SK-N-SH (cell line): ENCODE measurements around the gene TSPAN8. TPM values are rescaled to one million over a fixed set of nuclear protein-coding genes. Genes with fewer than 3 reads are reported as not detected.

Experiments
- CTCF ChIA-PET: fragments of 300-600, 350-600 bp; formaldehyde crosslinking; extraction: SDS; loops from one replicate; lab custom pipeline; 2021; lab: Yijun Ruan, JAX
- POLR2A ChIA-PET: fragments of 350-600 bp; sonication (Branson Sonifier 250); formaldehyde crosslinking; extraction: SDS; loops from one replicate; lab custom pipeline; 2020; ENCODE audit warnings: antibody characterized with exemption, inconsistent platforms; lab: Yijun Ruan, JAX
- DNase-seq: peaks from one replicate; pipeline ENCODE4 v3.0.0; 2012
- H2AFZ ChIP-seq: fragments of 200-600 bp; sonication (generic); 2 replicates; pipeline ENCODE4 v1.8.1; 2016; ENCODE audit warnings: antibody characterized with exemption, mild to moderate bottlenecking, low read depth
- H3F3A ChIP-seq: fragments of 200-600 bp; sonication (generic); replicated peaks from 2 replicates; pipeline ENCODE3; 2016; ENCODE audit warnings: antibody characterized with exemption, mild to moderate bottlenecking; ENCODE audit not compliant: insufficient read depth
- H3K27ac ChIP-seq, 2 experiments: fragments of 200-500 bp in 1 of 2; fragments of 200-600 bp in 1 of 2; sonication (Bioruptor generic) in 1 of 2; sonication (generic), shearing (Covaris generic) in 1 of 2; 2 replicates each; pipeline versions ENCODE4 v1.5.1 to v1.6.1; 2014 to 2016; ENCODE audit warnings: low read depth in 2 of 2, inconsistent platforms in 1 of 2, low read length in 1 of 2, mild to moderate bottlenecking in 1 of 2, mixed read lengths in 1 of 2
- H3K27me3 ChIP-seq: fragments of 200-600 bp; sonication (generic), shearing (Covaris generic); 2 replicates; pipeline ENCODE4 v1.6.1; 2016; ENCODE audit warnings: mixed run types; ENCODE audit not compliant: insufficient read depth
- H3K36me3 ChIP-seq, 2 experiments: fragments of 200-500 bp in 1 of 2; fragments of 200-600 bp in 1 of 2; sonication (Bioruptor generic) in 1 of 2; sonication (generic) in 1 of 2; replicated peaks in 1 of 2; 2 replicates each; pipeline versions ENCODE3 to v1.5.1; 2014 to 2016; ENCODE audit warnings: low read length in 1 of 2, mild to moderate bottlenecking in 1 of 2; ENCODE audit not compliant: insufficient read depth in 2 of 2, control insufficient read depth in 1 of 2
- H3K4me1 ChIP-seq, 2 experiments: fragments of 200-500 bp in 1 of 2; fragments of 200-600 bp in 1 of 2; sonication (Bioruptor generic) in 1 of 2; sonication (generic), shearing (Covaris generic) in 1 of 2; 2 replicates each; pipeline versions ENCODE4 v1.5.1 to v1.6.1; 2014 to 2016; ENCODE audit warnings: low read depth in 1 of 2, low read length in 1 of 2, mixed run types in 1 of 2; ENCODE audit not compliant: insufficient read depth in 2 of 2, control insufficient read depth in 1 of 2
- H3K4me2 ChIP-seq: fragments of 200-600 bp; sonication (generic), shearing (Covaris generic); 2 replicates; pipeline ENCODE4 v1.6.1; 2017; ENCODE audit warnings: mixed run types
- H3K4me3 ChIP-seq, 2 experiments: fragments of 200-500 bp in 1 of 2; fragments of 200-600 bp in 1 of 2; sonication (Bioruptor generic) in 1 of 2; sonication (generic), shearing (Covaris generic) in 1 of 2; 2 replicates each; pipeline versions ENCODE4 v1.5.1 to v1.8.1; 2014 to 2016; ENCODE audit warnings: low read depth in 2 of 2, inconsistent platforms in 1 of 2, low read length in 1 of 2, mild to moderate bottlenecking in 1 of 2, mixed read lengths in 1 of 2, moderate library complexity in 1 of 2
- H3K79me2 ChIP-seq: fragments of 200-600 bp; sonication (generic); 2 replicates; pipeline ENCODE4 v1.8.1; 2017; ENCODE audit warnings: mild to moderate bottlenecking; ENCODE audit not compliant: insufficient read depth
- H3K9ac ChIP-seq: fragments of 200-600 bp; sonication (generic); 2 replicates; pipeline ENCODE4 v1.6.1; 2017; ENCODE audit warnings: mixed run types
- H3K9me2 ChIP-seq: fragments of 200-600 bp; sonication (generic); 2 replicates; pipeline ENCODE4 v1.6.1; 2017; ENCODE audit warnings: mixed run types
- H3K9me3 ChIP-seq: fragments of 200-600 bp; sonication (generic); 2 replicates; pipeline ENCODE4 v1.6.1; 2017; ENCODE audit warnings: mixed run types, mild to moderate bottlenecking, moderate library complexity
- H4K20me1 ChIP-seq: fragments of 200-600 bp; sonication (generic); 2 replicates; pipeline ENCODE4 v1.6.1; 2017; ENCODE audit warnings: mild to moderate bottlenecking, mixed run types; ENCODE audit not compliant: insufficient read depth
- CHD2 ChIP-seq: fragments of 150-350 bp; IDR thresholded peaks from 2 replicates; pipeline ENCODE4 v1.6.1; 2018; ENCODE audit warnings: low read length; ENCODE audit not compliant: partially characterized antibody
- CTCF ChIP-seq: fragments of 200-600 bp; sonication (generic); IDR thresholded peaks from 2 replicates; pipeline ENCODE4 v1.6.1; 2017; ENCODE audit warnings: antibody characterized with exemption, mild to moderate bottlenecking, moderate library complexity
- ELF1 ChIP-seq: IDR thresholded peaks from 2 replicates; pipeline ENCODE4 v1.4.0; 2012
- EZH2phosphoT487 ChIP-seq: fragments of 200-600 bp; sonication (generic); IDR thresholded peaks from 2 replicates; pipeline ENCODE4 v1.6.1; 2017; ENCODE audit warnings: low read depth, mixed run types, mild to moderate bottlenecking, antibody characterized with exemption, moderate library complexity, borderline replicate concordance
- FOSL2 ChIP-seq: IDR thresholded peaks from 2 replicates; pipeline ENCODE4 v1.4.0; 2012; ENCODE audit warnings: low read depth, mild to moderate bottlenecking, moderate library complexity, borderline replicate concordance
- FOXJ3 ChIP-seq: sonication (generic); formaldehyde crosslinking; IDR thresholded peaks from 2 replicates; pipeline ENCODE4 v1.5.1; 2020; ENCODE audit warnings: mild to moderate bottlenecking, missing genetic modification reagents
- FOXM1 ChIP-seq: IDR thresholded peaks from 2 replicates; pipeline ENCODE4 v1.4.0; 2012; ENCODE audit warnings: low read depth, mild to moderate bottlenecking
- GATA2 ChIP-seq: sonication (generic); formaldehyde crosslinking; IDR thresholded peaks from 2 replicates; pipeline ENCODE4 v1.5.0; 2020; ENCODE audit warnings: mild to moderate bottlenecking, missing genetic modification reagents
- MAX ChIP-seq: IDR thresholded peaks from 2 replicates; pipeline ENCODE4 v1.4.0; 2012; ENCODE audit warnings: low read depth
- MEF2A ChIP-seq: IDR thresholded peaks from 2 replicates; pipeline ENCODE4 v1.4.0; 2012; ENCODE audit warnings: low read depth, borderline replicate concordance
- MXI1 ChIP-seq: IDR thresholded peaks from 2 replicates; pipeline ENCODE4 v1.6.1; 2012; ENCODE audit warnings: mild to moderate bottlenecking, low read depth, low read length, improper control_type of control experiment
- NFIC ChIP-seq: IDR thresholded peaks from 2 replicates; pipeline ENCODE4 v1.4.0; 2012; ENCODE audit warnings: borderline replicate concordance
- NRF1 ChIP-seq: IDR thresholded peaks from 2 replicates; pipeline ENCODE4 v1.6.1; 2012; ENCODE audit warnings: low read depth, mild to moderate bottlenecking, low read length
- PBX3 ChIP-seq: IDR thresholded peaks from 2 replicates; pipeline ENCODE4; 2012
- RCOR1 ChIP-seq: fragments of 150-350 bp; IDR thresholded peaks from 2 replicates; pipeline ENCODE4 v1.6.1; 2017; ENCODE audit warnings: antibody characterized with exemption, low read length
- REST ChIP-seq: IDR thresholded peaks from 2 replicates; pipeline ENCODE4 v1.6.1; 2012; ENCODE audit warnings: mild to moderate bottlenecking, low read depth, low read length, moderate library complexity
- RXRA ChIP-seq: IDR thresholded peaks from 2 replicates; pipeline ENCODE4 v1.4.0; 2012; ENCODE audit warnings: low read depth, mild to moderate bottlenecking, borderline replicate concordance
- TCF12 ChIP-seq: IDR thresholded peaks from 2 replicates; pipeline ENCODE4 v1.4.0; 2012
- TEAD4 ChIP-seq: IDR thresholded peaks from 2 replicates; pipeline ENCODE4 v1.4.0; 2012; ENCODE audit warnings: mild to moderate bottlenecking, borderline replicate concordance; ENCODE audit not compliant: insufficient read depth
- WGBS: methylation state at CpG from one replicate; pipeline ENCODE4 v1.1.6; 2017; ENCODE audit warnings: low lambda C conversion rate; 5-methylcytosine and 5-hydroxymethylcytosine counted together
- polyA plus RNA-seq, 3 experiments: library from polyadenylated mRNA; depleted of rRNA; stranded (reverse); fragments of >200 nt; gene quantifications; 2 replicates each; pipeline ENCODE4 v1.2.3, GENCODE V29; 2012

TSPAN8 gene
- polyA plus RNA-seq, 1 of the 3 experiments (the other 2 are of a cell fraction), result 0.31 TPM

- TF ChIP-seq MXI1, result no peak
- TF ChIP-seq FOXM1, result no peak
- no peak for TF ChIP-seq EZH2phosphoT487
- no peak for TF ChIP-seq PBX3
- no peak for TF ChIP-seq FOSL2
- TF ChIP-seq NFIC, result no peak
- no peak for TF ChIP-seq TEAD4
- TF ChIP-seq NRF1, result no peak
- TF ChIP-seq ELF1, result no peak
- no peak for TF ChIP-seq FOXJ3 (CRISPR knock-in tag)
- H3K27me3 ChIP-seq, result no peaks in the 10 kb centered on the region
- H4K20me1 ChIP-seq, result no peaks in the 10 kb centered on the region
- DNase-seq, result no peak
- H3F3A ChIP-seq, result peaks cover 8% of the 10 kb centered on the region
- ChIA-PET POLR2A (interaction anchor here (0.7 kb wide), 1 partner anchor 478 kb away, joined by 3 read pairs; the partner anchor contains the start of gene THAP2), CTCF (no interaction called here)
- H3K9me3 ChIP-seq, result no peaks in the 10 kb centered on the region
- H2AFZ ChIP-seq, result no peak overlapping the region
- H3K4me2 ChIP-seq, result no peak overlapping the region
- H3K4me3 ChIP-seq, result no peak overlapping the region
- peaks cover 0 to 7% of the 10 kb centered on the region in 2 experiments; a peak in 2 of 4 replicates for H3K4me1 ChIP-seq
- WGBS, result 52% methylated on average over 5 of the region's 5 CpGs
- H3K79me2 ChIP-seq, result no peaks in the 10 kb centered on the region
- H3K27ac ChIP-seq, result no peak overlapping the region
- no peak overlapping the region for H3K9ac ChIP-seq
- H3K36me3 ChIP-seq, result no peaks in the 10 kb centered on the region
- no peaks in the 10 kb centered on the region for H3K9me2 ChIP-seq
These were observed 28.9 kb upstream of the TSPAN8 start for GRCh38 chr12:71186571-71187288.

- Histone ChIP-seq H3K9me2 (no peaks in the 10 kb centered on the region), H3K36me3 (no peaks in the 10 kb centered on the region)
- TF ChIP-seq CHD2 (no peak), MAX (no peak), TCF12 (no peak), ELF1 (no peak), MXI1 (no peak), EZH2phosphoT487 (no peak), FOXJ3 (CRISPR knock-in tag) (no peak), MEF2A (no peak), NFIC (no peak), CTCF (no peak), PBX3 (no peak), GATA2 (CRISPR knock-in tag) (no peak), FOSL2 (no peak), RXRA (no peak), RCOR1 (no peak), REST (no peak)
These were observed 26.0 kb upstream of the TSPAN8 start for GRCh38 chr12:71183846-71184245.

More at GRCh38 chr12:71183846-71184245, 26.0 kb upstream of the TSPAN8 start:
- Histone ChIP-seq H3K27me3 (no peaks in the 10 kb centered on the region), H3K4me1 (peaks cover 0 to 7% of the 10 kb centered on the region in 2 experiments; a peak in 2 of 4 replicates), H3K9ac (no peak overlapping the region), H3K79me2 (no peaks in the 10 kb centered on the region), H3F3A (peaks cover 8% of the 10 kb centered on the region), H2AFZ (0 out of 2 replicates have a peak overlapping the region, but pooled peaks have one; percentile 6), H3K4me2 (no peak overlapping the region), H3K4me3 (no peak overlapping the region), H3K27ac (no peak overlapping the region), H3K9me3 (no peaks in the 10 kb centered on the region), H4K20me1 (no peaks in the 10 kb centered on the region)
- POLR2A ChIA-PET, result no interaction called here
- CTCF ChIA-PET, result interaction anchor here (1.0 kb wide), 1 partner anchor 14 kb away, joined by 3 read pairs; no protein-coding TSS in a partner anchor
- no peak for DNase-seq
